Measurements from ENCODE around the gene UBXN11.
"Not testable (repeated sequence)": the region's sequence is repeated elsewhere in the genome, so short reads cannot be mapped to it uniquely, and the experiment has no call there.

The UBXN11 gene

DNA sequence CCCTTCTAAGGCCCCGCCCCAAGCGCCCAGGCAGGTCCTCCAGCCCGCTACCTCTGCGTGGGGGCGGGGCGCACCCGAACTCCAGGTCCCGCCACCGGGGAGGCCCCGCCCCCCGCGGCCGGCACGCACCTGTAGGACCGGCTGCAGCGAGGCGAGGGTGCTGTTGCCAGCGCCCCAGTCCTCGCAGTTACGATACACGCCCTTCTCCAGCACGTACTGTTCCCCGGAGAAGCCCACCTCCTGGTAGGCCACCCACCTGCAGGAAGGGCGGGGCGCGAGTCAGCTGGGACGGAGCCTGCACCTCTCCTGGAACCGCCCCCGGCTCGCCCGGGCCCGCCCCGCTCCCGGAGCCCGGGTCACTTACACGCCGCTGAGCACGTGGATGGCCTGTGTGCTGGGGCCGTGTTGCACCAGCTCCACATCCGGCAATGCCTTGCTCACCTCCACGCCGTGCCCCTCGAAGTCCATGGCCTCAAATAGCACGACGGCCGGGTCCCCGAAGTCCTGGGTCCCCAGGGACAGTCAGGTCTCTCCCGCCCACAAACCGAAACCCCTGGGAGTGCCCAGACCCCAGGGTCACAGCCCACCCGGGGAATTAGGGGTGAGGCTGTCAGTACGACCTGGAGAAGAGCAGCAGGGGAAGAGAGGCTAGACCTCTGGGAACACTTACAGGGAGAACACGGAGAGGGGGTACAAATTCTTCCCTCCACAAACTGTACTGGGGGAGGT is 30.2 kb upstream of the UBXN11 start:
- no peak for DNase-seq (ENCODE audit: low spot score)

DNA sequence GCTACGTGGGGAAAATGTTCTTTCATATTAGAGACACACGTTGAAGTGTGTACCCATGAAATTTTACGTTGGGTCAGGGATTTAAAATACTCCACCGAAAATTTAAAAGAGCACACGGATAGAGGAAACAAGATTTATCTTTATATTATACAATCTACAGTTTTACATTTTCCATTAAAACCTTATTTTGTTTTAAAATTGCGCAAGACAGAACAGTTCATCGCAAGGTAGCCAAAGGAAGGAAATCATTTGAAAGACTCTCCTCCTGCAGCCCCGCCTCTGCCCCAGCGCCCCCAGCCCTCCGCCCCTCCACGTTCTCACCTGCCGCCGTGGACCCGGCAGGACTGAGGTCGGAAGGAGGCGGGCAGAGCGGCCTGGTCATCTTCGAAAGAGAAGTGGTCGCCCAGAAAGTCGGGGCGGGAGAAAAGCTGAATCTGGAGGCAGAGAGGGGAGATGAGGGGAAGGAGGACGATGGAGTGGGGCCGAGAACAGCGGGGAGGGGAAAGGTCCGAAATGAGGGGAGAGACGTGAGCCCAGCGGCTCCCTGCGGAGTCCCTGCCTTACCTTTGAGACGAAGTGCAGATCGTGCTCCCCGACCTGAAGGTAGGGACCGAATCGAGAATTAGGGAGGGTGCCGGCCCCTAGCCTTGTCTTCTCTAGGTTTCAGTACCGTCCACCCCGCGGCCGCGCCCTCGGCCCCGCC is 29.5 kb upstream of the UBXN11 start:
- DNase-seq (ENCODE audit: low spot score), result no peak

DNA sequence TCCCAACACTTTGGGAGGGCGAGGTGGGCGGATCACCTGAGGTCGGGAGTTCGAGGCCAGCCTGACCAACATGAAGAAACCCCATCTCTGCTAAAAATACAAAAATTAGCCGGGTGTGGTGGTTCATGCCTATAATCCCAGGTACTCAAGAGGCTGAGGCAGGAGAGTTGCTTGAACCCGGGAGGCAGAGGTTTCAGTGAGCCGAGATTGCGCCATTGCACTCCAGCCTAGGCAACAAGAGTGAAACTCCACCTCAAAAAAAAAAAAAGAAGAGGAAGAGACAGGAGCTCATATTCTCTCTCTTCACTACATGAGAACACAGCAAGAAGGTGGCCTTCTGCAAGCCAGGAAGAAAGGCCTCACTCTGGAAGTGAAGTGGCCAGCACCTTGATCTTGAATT is 26.9 kb upstream of the UBXN11 start:
- DNase-seq (ENCODE audit: low spot score), result not testable (repeated sequence)

- DNase-seq (ENCODE audit: low spot score), result no peak
These were observed 23.8 kb upstream of the UBXN11 start for GRCh38 chr1:26330276-26330675.

- not testable (repeated sequence) for DNase-seq (ENCODE audit: low spot score)
These were observed 22.9 kb upstream of the UBXN11 start for GRCh38 chr1:26329380-26329779.

DNA sequence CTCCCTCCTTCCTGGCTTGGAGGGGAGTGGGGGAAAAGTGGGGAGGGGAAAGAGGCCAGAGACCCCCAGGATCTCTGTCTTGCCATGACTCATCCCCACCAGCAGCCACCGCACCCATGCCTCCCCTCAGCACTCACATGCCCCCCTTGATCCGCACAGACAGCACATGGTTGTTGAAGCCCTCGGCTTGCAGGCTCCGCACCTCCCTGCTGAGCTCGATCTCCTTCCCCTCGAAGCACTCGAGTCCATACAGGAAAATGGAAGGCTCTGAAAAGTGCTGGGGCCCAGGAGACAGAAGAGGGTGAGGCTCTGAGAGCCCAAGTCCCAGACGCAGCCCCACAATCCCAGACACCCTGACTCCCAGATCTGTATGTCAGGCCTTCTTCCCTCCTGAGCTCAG is 22.2 kb upstream of the UBXN11 start:
- no peak for DNase-seq (ENCODE audit: low spot score)

DNA sequence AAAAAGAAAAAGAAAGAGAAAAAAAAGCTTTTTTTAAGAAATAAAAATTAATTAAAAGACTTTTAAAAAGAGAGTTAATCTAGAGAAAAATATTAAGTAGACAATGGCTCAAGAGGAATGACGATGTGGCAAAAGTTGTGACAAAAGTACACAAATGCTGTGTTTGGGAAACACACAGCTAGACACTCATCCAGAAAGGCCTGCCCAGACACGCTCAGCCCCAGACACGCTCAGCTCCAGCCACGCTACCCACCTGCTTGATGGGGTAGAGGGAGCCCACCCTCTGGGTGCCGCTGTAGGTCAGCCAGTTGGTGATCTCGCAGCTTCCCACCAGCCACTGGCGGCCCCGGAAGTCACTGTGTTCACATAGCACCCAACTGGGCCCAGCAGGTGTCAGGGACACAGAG is 21.5 kb upstream of the UBXN11 start:
- DNase-seq (ENCODE audit: low spot score), result no peak

GRCh38 chr1:26324550-26324949 is 18.1 kb upstream of the UBXN11 start:
- DNase-seq (ENCODE audit: low spot score), result no peak

GRCh38 chr1:26323382-26323781 is 16.9 kb upstream of the UBXN11 start:
- no peak for DNase-seq (ENCODE audit: low spot score)

GRCh38 chr1:26322042-26322331 is 15.6 kb upstream of the UBXN11 start:
- DNase-seq (ENCODE audit: low spot score), result no peak

- DNase-seq (ENCODE audit: low spot score), result peak; percentile 92
These were observed 15.0 kb upstream of the UBXN11 start for GRCh38 chr1:26321315-26322041.

DNA sequence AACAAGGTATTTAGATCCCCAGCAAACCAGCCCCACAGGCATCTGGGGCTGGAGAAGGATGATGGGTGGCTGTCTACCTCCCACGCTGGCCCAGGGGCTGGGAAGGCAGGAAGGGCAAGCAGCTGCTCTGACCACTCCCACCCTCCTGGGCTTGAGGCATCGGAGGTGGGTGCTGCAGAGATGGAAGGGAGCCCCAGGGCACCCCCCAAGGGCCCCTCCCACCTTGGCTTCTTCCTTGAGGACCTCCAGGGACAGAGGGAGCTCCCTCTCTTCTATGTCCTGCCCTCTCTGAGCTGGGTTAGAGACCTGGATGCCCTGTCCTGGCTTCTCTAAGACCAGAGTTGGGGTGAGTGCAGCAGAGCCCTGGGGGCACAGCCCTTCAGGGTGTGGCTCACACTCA is 14.5 kb upstream of the UBXN11 start:
- DNase-seq (ENCODE audit: low spot score), result no peak

DNA sequence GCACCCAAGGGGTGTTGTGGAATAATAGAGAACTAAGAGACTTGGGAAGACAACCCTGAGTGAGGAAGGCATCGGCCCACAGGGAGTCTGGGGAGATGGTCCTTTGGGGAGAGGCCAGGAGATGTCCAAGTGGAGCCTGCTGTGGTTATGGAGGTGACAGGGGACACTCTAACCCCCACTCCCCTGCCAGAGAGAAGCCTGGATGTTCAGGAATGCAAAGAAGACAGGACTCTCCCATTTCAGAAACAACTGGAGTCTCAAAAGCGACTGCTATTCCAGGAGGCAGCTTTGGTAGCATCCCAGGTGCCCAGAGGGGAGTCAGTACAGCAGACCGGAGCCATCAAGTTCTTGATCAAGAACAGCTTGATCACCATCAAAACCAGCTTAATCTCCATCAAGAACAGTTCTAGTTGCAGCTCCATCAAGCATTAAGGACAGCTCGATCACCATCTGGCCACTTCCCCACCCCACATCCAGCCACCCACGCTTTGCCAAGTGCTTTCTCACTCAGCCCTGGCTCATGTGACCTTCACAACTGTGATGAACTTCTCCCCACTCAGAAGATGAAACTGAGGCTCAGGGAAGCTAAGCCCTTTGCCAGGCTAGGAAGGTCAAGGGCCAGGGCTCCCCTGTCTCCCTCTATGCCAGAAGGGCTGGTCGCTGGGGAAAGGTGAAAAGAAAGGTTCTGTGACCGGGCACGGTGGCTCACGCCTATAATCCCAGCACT is 12.1 kb upstream of the UBXN11 start:
- peak; percentile 51 for DNase-seq (ENCODE audit: low spot score)

GRCh38 chr1:26317612-26318337 is 11.3 kb upstream of the UBXN11 start, which contains the start of gene CD52:
Gene CD52, plus strand, starts transcription at chr1:26317958. Its CDS starts 60 bp downstream, at chr1:26318018.
- no peak for DNase-seq (ENCODE audit: low spot score)

DNA sequence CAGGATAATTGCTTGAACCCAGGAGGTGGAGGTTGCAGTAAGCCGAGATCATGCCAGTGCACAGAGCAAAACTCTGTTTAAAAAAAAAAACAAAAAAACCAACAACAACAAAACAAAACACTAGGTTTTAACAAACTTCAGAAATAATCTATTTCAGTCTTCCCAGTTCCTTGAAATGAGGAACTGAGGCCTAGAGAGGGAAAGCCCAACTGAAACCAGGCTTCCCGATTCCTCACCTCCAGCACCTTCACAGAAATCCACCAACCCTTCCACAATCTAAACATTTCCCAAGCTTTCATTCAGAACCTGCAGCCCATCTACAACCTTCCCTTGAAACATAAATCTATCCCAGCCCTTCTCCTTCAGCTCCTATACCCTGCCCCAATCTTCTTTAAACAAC is 10.7 kb upstream of the UBXN11 start:
- no peak for DNase-seq (ENCODE audit: low spot score)

DNA sequence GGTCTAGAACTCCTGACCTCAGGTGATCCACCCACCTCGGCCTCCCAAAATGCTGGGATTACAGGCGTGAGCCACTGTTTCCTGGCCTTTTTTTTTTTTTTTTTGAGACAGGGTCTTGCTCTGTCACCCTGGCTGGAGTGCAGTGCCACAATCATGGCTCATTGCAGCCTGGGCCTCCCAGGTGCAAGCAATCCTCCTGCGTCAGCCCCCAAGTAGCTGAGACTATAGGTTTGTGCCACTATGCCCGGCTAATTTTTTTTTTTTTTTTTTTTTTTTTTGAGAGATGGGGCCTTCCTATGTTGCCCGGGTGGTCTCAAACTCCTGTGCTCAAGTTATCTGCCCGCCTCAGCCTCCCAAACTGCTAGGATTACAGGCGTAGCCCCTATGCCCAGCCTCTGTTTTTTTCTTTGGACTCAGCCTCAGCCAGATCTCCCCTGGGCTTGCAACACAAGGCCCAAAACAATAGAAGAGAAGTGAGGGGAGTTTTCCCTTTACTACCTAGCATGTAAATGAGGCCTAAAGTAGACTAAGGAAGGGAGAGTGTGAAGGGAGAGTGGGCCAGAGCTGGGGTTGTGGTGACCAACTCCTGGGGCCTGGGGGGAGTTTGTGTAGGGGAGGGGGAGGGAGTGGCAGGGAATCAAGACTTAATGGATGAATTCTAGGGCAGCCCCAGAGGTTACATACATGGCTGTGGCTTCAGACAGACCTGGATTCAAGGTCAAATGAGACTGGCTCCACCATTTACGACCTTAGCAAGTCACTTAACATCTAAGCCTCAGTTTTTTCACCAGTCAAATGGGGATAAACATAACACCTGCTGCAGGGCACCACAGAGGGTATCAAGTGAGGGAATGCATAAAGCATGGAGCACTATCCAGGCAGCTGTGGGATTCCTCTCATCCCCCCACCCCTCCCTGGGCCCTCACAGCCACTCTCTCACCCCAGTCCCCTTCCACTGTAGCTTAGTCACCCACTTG is 9.7 kb upstream of the UBXN11 start:
- no peak for DNase-seq (ENCODE audit: low spot score)

DNA sequence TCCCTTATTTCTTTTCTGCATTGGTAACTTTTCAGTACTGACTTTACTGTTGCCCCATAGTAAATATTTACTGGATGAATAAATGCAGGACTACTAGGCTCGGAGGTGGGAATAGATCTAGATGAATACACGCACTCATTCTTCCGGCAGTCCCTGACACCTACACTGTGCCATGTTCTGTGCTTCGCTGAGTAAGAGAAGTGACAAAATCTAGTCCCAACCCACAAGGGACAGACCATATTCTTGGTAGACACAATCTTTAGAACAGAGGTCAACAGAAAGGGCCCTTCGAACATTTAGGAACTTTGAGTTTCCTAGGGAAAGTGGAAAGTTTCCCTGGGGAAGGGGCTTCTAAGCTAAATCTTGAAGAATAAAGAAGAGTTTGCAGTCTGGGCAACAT is 8.1 kb upstream of the UBXN11 start:
- no peak for DNase-seq (ENCODE audit: low spot score)

- not testable (repeated sequence) for DNase-seq (ENCODE audit: low spot score)
These were observed 1.8 kb upstream of the UBXN11 start for GRCh38 chr1:26307966-26308899.

- no peak for DNase-seq (ENCODE audit: low spot score)
These were observed 936 bp upstream of the UBXN11 start for GRCh38 chr1:26307363-26307781.

Data from Ammon's horn (tissue), 1 donor.